Fibroblast of pulmonary artery (primary cell): ENCODE results near the gene POLN.

Experiments used
- DNase-seq: peaks from one replicate; pipeline ENCODE4 v3.0.0-alpha.2; 2010; ENCODE audit warnings: low read depth
- H3K4me3 ChIP-seq: replicated peaks from 2 replicates; pipeline ENCODE4 v1.5.1; 2011; ENCODE audit warnings: low read depth, mild to moderate bottlenecking, control low read depth, low read length, moderate library complexity
- CTCF ChIP-seq: IDR thresholded peaks from 2 replicates; pipeline ENCODE4 v1.5.1; 2011; ENCODE audit warnings: mild to moderate bottlenecking, control low read depth, low read length, inconsistent platforms; ENCODE audit errors: missing control alignments

POLN gene

GRCh38 chr4:2178986-2179385, 62.9 kb downstream of the POLN start:
- H3K4me3 ChIP-seq = no peak overlapping the region
- no peak for DNase-seq
- TF ChIP-seq CTCF = no peak

GRCh38 chr4:2177443-2178093, 64.4 kb downstream of the POLN start:
- peak; percentile 17 for TF ChIP-seq CTCF
- no peak overlapping the region for H3K4me3 ChIP-seq
- peak; percentile 10 for DNase-seq

- DNase-seq = no peak
- no peak overlapping the region for H3K4me3 ChIP-seq
- no peak for TF ChIP-seq CTCF
Measured at GRCh38 chr4:2175990-2176698, 65.8 kb downstream of the POLN start.

- no peak for DNase-seq
- no peak for TF ChIP-seq CTCF
- H3K4me3 ChIP-seq = no peak overlapping the region
Measured at GRCh38 chr4:2174061-2174460, 67.9 kb downstream of the POLN start.

GRCh38 chr4:2172627-2173231, 69.2 kb downstream of the POLN start:
- H3K4me3 ChIP-seq = no peak overlapping the region
- TF ChIP-seq CTCF = no peak
- no peak for DNase-seq

GRCh38 chr4:2172161-2172560, 69.8 kb downstream of the POLN start:
- DNase-seq = no peak
- H3K4me3 ChIP-seq = no peak overlapping the region
- TF ChIP-seq CTCF = no peak
